K562 treated with DMSO at 1 percent for 4 hours (cell line): ENCODE results near the gene AGBL3. TPM values are rescaled to one million over a fixed set of nuclear protein-coding genes. Genes with fewer than 3 reads are reported as not detected.

Source experiments
- total RNA-seq: library from RNA; unstranded; fragments of 300-600 nt; gene quantifications from 2 replicates; pipeline ENCODE4 v1.2.3, GENCODE V29; 2022; ENCODE audit not compliant: insufficient read depth

The AGBL3 gene
- 0.84 TPM in 1 of 2 replicates, not detected in the other for total RNA-seq

DNA sequence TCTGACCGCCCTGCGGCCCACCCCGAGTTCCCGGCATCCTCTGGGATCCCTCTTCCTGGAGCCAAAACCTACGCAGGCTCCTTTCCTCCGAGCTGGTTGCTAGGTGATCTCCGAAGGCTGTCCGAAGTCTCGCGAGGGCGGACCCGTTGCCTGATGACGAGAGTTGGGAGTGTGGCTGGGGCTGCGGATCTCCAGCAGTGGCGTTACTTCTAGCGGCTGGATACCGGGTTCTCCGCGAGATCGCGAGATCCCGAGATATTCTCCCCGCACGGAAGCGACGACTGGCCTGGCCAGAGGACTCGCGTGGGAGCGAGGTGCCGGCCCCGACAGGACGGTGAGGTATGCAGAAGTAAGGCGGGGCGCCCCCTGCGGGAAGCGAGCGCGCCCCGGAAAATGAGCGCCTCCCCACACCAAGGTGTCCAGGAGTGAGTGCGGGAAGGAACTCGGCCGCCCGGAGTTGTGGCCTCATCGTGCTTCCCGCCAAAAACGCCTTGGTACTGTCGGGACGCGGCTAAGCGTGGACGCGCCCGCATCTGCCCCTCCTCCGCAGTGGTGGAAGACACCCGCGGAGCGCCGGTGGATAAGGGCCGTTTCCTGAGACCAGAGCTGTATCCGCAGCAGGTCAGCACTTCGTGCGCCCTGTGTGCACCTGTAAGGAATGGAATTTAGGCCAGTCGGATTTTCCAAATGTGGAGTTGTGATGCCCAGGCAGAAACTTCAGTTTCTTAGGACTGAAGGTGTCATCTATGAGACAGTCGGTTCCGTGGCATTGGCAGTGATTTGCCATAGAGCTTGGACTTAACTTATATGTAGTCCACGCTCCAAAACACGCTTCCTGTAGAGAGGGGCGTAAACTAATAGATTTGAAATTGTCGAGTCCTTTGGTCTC is at the start of gene AGBL3:
TSS of gene AGBL3 (plus strand) at position 146 of the 889 bp plus-strand sequence. CDS start 1,426 bp downstream, outside the sequence.

DNA sequence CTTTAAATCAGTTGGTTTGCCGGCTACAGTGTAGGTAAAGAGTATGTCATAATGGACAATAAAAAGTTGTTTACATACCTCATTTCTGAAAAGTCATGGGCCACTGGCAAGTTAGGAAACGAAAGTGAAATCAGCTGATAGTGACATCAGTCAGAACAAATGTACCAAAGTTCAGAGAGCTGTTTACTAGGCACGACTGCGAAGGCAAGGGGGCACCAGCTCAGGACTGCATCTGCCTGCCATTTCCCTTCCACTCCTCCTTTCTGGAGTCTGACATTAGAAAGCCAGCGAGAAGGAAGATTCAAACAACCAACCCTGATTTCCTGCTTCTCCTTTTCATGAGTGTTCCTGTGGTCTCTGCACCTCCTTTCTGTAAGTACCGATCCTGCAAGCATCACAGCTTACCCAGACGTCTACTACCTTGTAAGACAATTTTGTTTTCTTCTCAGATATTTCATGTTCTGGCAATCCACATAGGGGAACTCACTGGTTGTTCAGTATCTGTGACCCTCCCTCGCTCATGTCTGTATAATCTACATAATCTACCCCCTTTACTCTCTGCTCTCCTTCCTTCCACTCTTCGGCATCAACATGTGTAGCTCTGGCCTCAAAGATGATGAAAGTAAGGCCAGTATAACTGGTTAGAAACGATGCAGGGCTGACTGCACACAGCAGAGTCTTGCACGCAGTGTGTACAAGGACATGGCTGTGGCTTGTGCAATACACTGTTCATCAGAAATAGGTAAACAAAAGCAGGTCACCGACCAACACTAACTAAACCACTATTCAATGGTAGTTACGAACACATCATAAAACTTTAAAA is 161.8 kb downstream of the AGBL3 start, which contains the start of gene TMEM140:
TSS of gene TMEM140 (plus strand) at position 174 of the 823 bp plus-strand sequence. CDS start 16,370 bp downstream, outside the sequence.

GRCh38 chr7:135170274-135170997 is 184.1 kb downstream of the AGBL3 start, which contains the start of gene CYREN:
Gene CYREN, minus strand, starts transcription at chr7:135170707. Its CDS starts 1,785 bp downstream, at chr7:135168922.

Other genes starting within 250 kb of the AGBL3 start
- not detected in 2 replicates for gene CALD1, start 206.9 kb upstream of the AGBL3 start, total RNA-seq
- 24.6 and 28.8 TPM in 2 replicates for gene TMEM140, start 161.6 kb downstream of the AGBL3 start, total RNA-seq
- 59.7 and 65.2 TPM in 2 replicates for gene CYREN, start 184.2 kb downstream of the AGBL3 start, total RNA-seq
- 11.0 and 16.7 TPM in 2 replicates for gene WDR91, start 225.0 kb downstream of the AGBL3 start, total RNA-seq
- not detected in 2 replicates for gene STRA8, start 247.3 kb downstream of the AGBL3 start, total RNA-seq